Activated CD4-positive, alpha-beta T cell treated with anti-CD3 and anti-CD28 coated beads for 24 hours (primary cell): ENCODE data around the gene APLP2.

ENCODE experiments used
- DNase-seq, 2 donors: peaks; one replicate each; pipeline ENCODE4 v3.0.0-alpha.2; 2020; ENCODE audit warnings: low read depth in 2 of 2

Gene APLP2

DNA sequence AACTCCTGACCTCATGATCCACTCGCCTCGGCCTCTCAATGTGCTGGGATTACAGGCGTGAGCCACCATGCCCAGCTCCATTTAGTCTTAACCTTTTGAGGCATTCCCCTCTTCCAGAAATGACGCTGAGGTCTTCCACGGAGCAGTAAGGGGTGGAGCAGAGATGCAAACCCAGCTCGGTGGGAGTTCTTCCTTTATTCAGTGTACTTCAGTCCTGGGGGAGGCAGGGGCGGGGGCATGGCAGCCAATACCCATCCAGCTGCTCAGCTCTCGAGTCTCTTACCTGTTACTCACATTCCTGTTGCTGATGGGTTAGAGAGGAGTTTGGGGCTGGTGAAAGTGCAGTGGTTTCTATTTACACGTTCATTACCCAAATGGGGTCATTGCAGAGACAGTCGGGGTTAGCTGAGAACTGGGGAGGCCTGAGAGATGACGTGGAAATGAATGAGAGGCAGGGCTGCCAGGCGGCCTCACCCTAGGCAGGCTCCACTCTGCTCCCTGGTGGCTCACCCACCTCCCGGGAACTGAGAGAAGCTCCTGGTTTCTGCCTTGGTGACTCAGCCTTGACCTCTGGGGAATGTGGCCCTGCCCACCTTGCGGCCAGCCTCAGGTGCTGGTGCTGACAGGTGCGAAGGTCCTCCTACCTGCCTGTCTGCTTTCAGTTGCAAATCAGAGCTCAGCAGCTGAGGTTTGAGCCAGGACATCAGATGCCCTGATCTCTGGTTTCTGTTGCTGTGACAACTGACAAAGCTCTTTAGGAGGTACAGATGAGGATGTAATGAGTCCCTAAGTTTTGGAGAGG is 76.5 kb downstream of the APLP2 start:
- no peak for DNase-seq

DNA sequence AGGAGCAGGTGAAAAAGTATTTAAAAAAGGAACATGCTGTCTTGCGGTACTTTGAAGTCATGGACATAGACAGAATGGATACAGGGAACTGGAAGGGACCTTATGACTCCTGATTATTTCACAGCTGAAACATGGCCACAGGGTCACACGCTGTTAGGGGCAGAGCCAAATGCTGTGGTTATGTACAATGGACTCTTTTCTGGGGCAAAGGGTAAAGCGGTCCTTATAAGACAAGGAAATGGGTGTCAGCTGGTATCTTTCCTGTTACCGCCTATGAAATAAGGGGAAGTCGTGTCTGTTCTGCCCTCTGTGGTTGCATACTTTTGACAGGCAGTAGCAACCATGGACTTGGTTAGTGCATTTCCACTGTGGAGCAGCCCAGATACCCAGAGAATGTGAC is 77.1 kb downstream of the APLP2 start:
- DNase-seq, result no peak

DNA sequence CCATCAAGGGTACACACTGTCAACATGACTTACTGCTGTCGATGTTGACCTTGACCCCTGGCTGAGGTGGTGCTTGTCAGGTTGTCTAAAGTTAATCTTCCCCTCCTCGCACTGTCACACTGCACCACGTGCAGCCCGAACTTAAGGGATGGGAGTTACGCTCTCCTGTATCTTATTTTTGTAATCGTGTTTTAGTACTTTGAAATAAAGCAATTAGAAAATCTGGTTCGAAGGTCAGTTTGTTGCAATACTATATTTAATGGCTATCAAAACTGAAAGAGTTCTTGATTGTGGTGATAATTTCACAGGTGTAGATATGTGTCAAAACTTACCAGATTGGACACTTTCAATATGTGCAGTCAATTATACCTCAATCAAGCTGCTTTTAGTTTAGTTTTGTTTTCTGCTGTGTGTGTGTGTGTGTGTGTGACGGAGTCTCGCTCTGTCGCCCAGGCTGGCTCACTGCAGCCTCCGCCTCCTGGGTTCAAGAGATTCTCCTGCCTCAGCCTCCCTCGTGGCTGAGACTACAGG is 79.2 kb downstream of the APLP2 start:
- no peak for DNase-seq

DNA sequence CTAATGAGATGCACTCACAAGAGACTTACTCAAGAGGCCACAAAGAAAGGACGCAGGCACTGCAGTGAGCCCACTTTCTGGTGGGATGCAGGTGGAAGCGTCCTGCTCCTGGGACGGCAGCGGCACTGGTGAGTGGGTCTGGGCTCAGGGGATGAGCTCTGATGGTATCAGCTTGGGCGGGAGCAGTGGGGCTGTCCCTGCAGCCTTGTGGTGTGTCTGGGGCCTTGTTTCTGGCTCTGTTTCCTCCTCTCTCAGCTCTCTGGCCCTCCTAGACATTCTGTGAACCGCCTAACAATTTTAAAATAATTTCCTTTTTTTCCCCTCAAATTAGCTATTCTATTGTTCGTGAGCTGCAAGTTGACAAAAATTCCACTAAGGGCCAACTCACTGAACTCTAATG is 81.1 kb downstream of the APLP2 start:
- DNase-seq, result no peak

DNA sequence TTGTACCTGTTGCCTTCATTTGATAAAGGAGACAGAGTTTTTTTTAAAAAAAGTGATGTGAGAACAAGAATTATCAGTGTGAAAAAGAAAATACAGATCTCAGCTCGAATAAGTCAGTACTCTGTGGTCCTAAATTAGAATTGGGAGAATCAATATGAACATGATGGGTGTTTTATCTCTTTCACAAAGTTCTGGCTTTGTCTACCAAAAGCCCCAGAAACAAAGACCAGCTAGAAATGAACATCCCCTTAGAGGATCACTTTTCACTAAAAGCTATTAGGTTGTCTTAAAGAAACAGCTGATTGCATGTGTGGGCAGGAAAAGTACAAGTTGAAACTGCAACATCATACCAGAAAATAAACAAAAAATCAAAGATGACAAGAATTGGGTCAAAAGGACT is 81.5 kb downstream of the APLP2 start:
- no peak for DNase-seq

DNA sequence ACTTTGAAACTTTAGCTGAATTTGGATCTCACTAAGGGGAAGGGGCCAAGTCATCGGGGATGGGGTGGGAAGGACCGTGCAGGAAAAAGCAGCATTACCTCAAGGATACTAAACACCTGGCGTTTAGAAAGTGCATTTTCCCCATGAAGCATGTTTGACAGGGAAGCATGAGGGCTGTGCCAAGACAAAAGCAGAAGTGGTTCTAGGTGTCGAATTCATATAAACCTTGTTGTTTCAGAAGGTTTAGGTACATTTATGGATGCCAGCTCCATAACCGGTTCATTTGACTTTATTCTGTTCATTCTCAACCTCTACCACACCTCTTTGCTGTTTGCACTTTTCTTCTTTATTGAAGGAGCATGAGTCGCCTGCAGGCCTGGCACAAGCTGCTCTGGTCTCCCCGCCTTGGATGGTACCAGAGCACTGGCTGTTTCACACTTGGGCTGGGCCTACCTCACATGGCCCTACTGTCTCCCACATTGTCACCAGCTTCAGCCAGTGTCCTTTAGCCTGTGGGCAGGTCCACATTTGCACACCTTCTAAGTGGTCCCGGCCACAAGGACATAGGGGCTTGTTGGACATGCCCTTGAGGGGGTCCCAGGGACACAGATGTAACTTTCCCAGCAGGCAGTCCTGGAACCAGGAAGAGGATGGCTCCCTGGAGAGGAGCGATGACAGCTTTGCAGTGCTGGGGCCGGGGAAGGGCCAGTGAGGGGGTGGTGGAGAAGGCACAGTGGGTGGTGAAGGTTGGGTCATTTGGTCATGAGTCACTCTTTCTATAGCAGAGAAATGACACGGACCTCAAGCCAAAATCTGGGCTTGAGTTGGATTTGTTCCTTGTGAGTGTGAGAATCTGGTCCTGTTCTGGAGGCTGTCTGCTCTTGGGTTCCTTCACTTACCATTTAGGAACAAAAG is 86.7 kb downstream of the APLP2 start:
- no peak for DNase-seq

DNA sequence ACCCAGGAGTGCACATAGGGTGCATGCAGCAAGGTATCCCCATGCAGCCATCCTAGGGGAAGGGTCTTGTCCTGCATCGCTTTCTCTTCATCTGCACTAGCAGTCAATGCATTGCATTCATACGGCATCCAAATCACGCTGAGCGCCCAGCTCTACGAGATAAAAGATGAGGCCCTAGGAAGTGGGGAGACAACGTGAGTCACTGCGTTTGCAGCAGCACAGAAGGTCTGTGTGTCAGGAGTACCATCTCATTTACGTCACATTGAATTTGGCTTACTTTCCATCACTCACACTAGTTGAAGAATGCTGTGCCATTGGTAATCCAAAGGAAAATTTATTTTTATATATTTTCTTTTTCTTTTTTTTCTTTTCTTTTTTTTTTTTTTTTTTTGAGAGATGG is 87.4 kb downstream of the APLP2 start:
- no peak for DNase-seq

DNA sequence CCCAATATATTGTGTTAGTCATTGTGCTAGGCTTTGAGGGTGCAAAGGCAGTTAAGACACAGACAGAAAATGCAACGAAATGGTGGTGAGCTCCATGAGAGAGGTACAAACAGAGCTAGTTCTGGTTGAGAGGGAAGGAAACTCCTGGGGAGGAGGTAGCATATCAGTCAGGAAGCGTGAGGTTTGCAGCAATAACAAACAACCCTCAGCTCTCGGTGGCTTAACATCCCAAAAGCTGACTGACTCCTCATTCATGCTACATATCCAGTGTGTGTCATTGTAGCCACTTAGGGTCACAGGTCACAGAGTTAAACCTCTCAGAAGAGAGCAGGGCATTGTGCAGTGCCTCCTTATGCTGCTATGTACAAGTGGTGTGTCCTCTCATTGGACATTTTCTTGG is 88.1 kb downstream of the APLP2 start:
- no peak for DNase-seq

DNA sequence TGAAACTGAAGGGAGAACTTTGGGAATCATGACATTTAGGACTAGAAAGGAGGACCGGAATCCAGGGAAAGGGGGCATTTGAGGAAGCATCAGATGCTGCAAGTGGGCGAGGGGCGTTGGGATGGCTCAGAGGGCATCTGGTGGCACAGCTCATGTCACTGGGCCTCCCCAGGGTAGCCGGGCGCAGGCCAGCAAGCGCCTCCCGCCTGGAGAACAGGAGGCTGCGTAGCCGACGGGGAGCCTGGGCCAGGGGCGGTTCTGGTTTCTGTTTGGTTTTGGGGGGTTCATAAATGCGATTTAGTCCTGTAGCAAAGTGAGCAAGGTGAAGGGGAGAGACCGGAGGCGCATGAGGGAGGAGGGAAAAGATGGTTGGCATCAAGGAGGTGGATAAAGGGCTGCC is 89.4 kb downstream of the APLP2 start:
- DNase-seq, result no peak

DNA sequence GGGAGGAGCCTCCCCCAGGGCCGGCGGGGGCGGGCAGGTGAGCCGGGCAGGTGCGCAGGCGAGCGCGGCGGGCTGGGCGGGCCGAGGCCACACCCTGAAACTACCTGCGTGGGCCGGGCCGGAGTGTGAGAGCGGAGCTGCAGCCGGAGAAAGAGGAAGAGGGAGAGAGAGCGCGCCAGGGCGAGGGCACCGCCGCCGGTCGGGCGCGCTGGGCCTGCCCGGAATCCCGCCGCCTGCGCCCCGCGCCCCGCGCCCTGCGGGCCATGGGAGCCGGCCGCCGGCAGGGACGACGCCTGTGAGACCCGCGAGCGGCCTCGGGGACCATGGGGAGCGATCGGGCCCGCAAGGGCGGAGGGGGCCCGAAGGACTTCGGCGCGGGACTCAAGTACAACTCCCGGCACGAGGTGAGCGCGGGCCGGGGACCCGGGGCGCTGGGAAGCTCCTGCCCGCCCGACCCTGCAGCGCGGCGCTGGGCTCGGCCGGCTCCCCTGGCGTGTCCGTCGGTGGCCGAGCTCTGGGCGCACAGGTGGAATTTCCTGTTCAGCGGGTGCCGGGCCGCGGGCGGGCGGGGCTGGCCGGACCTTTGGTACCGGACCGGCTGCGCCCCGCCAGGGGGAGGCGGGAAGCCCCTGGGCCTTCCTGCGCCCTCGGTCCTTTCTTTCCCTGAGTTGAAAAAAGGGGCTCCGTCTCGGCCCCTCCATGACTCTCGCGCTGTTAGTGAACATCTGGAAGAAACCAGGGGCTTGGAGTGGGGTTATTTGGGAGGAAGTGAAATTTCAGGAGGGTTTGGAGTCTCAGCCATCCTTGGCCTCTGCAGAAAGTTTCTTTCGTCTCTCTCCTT is 90.2 kb downstream of the APLP2 start, which contains the start of gene ST14:
TSS of gene ST14 (plus strand) at position 126 of the 841 bp plus-strand sequence. CDS start at position 324, 198 bp downstream.
- DNase-seq, result no peak

DNA sequence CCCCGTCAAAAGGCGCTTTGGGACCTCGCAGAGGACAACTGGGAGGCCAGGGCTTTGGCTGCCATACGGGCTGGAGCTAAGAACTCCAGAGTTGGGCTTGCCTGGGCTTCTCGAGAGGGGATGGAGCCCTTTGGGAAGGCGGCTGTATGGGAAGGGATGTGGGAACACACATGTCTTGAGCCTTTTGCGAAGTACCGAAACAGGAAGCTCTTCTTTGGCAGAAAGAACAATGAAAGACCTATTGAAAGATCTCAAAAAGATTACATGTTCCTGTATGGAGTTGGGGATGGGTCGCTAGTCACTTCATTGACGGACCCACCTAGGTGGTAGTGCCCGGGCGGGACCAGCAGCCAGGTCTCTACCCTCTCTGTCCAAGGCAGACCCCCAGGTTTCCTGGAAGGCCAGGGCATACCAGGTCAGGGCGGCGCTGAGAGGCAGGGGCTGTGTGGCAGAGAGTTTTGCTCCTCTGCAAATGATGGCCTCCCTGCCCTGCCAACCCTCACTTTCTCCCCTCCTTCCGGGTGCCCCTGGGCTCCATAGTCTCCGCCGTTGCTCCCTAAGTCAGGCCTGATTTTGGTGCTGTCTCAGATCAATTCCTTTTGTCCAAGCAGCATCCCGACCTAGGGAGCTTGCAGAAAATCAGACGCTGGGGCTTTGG is 90.9 kb downstream of the APLP2 start:
- no peak for DNase-seq

DNA sequence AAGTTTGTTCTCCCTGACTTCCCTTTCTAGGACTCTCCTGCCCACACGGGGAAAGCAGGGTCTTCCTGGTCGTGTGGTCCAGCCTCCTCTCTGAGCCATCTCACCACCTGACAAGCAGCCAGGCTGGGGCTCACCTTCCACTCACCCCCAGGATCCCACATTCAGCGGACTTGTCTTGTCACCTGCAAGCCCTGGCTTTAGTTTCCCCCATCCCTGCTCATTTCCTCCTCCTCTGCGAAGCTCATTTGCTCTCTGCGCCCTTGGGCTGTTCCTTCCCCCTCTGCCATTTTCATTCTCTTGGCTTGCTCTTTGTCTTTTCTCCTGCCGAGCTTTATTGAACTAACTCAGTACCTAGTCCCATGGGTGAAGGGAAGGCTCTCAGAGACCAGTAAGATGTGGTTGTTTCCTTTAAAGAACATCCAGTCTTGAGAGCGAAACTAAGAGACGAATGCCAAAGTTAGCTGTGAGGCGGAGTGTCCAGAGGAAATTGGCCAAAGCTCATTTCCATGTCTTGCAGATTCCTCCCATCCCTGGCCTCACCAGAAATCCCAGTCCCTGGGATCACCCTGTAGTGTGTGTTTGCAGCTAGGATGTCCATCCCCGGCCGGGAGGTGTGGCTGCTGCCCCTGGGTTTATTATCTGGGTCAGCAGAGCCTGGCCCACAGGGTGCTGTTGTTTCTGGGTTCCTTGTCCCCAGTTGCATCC is 91.9 kb downstream of the APLP2 start:
- DNase-seq, result no peak

DNA sequence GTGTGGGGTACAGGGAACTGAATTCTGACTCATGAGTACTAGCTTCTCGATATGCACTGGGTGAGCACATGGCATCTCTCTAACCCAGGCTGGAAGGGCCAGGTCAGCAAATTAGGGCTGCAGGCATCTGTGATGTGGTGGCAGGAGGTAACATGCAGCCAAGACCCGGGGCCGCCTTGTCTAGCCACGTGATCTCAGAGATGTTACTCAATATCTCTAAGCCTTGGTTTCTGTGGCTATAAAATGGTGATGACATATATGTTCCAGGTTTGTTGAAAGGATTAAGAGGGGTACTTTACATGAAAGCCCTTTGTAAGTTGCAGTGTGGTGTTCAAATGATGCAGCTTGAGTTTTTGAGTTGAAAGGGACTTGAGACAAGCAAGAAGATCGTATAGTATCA is 93.0 kb downstream of the APLP2 start:
- no peak for DNase-seq

DNA sequence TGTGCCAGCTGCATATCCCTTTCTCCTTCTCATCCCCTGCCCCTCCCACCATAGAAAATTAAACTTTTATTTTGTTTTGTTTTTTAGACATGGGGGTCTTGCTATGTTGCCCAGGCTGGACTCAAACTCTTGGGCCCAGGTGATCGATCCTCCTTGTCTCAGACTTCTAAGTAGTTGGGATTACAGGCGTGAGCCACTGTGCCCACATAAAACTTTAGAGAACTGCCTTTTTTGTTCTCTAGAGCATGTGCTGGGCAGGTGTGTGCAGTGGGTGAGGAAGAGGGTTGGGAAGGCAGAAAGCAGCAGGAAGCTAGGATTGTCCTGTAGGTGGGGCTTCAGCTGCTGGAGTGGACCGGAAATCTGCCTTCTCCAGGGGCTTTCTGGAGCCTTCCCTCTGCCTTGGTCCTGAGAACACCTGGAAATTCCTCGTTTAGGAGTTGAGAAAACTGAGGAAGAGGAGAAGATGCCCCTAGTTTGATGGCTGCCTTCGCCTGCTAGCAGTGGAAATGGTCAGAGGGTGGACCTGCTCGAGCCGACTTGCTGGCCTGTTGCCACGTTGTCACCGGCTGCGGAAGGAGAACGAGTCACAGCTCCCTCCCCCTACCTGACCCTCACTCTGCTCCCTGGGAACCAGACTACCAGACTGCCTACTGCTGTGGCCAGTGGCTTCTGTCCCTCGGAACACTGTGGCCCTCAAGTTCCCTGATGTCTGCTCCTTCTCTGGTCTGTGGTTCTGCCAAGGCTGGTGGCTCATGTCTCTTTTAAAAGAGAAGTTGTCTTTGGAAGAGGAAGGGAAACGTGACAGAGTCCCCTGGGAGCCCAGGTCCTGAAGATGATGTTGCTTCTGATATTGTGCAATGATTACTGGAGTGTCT is 93.9 kb downstream of the APLP2 start:
- no peak for DNase-seq

DNA sequence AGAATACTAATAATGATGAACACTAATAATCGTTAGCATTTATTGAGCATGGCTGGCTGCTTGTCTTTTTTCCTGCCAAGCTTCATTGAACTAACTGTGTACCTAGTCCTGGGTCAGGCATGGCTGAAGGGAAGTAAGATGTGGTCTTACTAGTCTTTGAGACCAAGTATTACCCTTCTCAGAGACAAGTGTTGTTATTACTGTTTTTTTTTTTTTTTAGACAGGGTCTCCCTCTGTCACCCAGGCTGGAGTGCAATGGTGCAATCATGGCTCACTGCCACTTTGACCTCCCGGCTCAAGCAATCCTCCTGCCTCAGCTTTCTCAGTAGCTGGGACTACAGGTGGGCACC is 94.5 kb downstream of the APLP2 start:
- DNase-seq, result no peak

DNA sequence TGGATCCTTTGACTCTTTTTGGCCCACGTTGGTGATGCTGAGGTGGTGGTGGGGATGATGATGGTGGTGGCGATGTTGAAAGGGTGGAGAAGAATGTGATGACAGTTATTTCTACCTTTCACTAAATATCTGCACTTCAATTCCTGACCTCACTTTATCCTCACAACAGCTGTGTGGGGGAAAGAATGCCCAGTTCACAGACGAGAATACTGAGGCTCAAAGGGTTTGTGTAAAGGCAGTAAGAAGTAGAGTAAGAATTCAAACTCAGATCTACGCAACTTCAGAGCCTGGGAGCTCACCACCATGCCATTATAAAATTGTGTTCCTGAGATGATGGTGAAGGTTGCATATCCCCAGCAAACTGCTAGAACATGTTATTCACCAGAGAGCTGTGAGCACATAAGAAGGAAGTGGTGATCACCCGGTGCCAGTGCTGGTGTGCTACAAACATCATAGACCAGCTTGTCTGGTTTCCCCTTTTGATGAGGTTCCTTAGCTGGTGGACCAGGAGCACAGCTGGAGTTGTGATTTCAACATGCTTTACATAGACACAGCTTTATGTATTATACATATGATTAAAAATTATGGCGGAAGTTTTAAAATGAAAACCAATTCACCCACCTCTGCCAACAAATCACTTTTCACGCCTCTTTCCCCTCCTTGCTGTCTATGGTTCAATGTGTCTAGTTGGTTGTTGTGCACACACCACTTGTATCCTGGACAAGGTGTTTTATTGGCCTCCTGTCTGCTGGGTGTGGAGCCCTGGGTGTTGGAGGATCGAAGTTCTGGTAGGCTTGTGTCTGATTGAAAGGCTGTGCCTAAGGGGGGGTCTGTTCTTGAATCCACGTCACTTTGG is 96.1 kb downstream of the APLP2 start:
- no peak for DNase-seq

DNA sequence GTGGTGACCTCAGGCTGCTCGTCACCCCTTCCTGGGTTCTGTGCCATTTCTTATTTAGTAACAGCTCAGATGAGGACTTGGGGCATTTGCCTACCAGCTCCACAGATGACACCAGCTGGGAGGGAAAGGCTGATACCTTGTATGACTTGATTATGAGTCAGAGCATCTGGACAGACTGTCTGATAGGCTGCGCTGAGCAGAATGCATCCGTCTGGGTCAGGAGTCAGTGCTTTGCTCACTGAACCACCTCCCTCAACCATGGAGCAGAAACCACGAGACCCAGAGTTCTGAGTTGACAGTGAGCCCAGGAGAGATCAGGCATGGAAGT is 96.7 kb downstream of the APLP2 start:
- no peak for DNase-seq

DNA sequence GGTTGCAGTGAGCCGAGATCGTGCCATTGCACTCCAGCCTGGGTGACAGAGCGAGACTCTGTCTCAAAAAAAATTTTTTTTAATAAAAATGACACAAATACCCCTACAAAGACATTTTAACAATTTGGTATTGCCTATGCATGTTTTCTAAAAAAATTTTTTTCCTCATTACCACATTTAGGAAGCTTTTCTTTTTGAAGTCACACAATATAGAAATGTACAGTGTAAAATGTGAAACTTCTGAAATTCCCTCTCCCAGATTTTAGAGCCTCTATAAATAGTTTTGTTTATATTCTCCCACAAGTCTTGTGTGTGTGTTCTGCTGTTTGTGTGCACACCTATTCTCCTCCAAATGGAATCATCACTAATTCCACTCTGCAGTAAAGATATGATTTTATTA is 97.5 kb downstream of the APLP2 start:
- DNase-seq, result no peak

DNA sequence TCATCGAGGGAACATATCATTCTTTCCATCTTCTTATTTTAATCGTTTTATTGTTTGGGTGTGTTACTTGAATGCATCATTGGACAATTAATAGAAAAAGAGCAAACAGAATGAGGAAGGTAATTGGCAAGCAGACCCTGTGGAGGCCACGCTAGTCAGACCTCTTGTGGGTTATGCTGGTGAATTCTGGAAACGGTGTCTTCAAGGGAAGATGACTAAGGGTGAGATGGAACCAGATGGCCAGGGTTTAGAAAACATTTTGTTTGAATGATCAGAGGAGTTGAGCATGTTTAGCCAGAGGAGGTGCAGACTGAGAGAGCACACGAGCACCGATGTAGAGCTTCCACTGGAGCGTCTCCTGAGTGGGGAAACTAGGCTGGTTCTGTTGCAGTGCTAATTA is 98.4 kb downstream of the APLP2 start:
- no peak for DNase-seq
